Non-pigmented ciliary epithelial cell (primary cell): Measurements from ENCODE around the gene KRTAP1-4.
A peak's percentile ranks its signal among the peaks of the same experiment; 100 is the strongest.
"Not testable (repeated sequence)": the region's sequence is repeated elsewhere in the genome, so short reads cannot be mapped to it uniquely, and the experiment has no call there.

Experiments used
- DNase-seq: peaks from one replicate; pipeline ENCODE4 v3.0.0-alpha.2; 2010; ENCODE audit warnings: low read depth

The KRTAP1-4 gene, protein sequence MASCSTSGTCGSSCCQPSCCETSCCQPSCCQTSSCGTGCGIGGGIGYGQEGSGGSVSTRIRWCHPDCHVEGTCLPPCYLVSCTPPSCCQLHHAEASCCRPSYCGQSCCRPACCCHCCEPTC

DNA sequence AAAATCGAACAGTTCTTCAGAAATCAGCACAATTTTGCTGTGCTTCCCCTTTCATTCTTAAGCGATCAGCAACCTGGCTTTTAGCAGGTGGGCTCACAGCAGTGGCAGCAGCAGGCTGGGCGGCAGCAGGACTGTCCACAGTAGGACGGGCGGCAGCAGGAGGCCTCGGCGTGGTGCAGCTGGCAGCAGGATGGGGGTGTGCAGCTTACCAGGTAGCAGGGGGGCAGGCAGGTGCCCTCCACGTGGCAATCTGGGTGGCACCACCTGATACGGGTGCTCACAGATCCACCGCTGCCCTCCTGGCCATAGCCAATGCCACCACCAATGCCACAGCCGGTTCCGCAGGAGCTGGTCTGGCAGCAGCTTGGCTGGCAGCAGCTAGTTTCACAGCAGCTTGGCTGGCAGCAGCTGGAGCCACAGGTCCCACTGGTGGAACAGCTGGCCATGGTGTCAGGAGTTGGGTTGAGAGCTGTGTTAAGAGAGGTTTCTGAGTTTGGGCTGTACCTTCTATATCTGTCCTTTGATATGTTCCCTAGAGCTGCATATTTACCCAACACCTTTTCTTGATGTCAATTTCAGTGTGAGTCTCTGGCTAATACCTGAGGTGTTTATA, at the start of gene KRTAP1-4:
Gene KRTAP1-4, minus strand, starts transcription at position 563 of the 613 bp plus-strand sequence. Its CDS starts 117 bp downstream, at position 446.
- DNase-seq = no peak

DNA sequence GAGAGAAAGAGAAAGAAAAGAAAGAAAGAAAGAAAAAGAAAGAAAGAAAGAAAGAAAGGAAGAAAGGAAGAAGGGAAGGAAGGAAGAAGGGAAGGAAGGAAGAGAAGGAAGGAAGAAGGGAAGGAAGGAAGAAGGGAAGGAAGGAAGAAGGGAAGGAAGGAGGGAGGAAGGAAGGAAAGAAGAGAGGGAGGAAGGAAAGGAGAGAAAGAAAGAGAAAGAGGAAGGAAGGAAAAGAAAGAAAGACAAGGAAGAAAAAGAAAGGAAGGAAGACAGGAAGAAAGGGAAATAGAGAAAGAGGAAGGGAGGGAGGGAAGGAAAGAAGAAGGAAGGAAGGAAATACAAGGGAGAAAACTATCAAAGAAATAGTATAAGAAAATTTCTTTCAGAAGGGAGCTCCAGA, 46.8 kb upstream of the KRTAP1-4 start:
- no peak for DNase-seq

GRCh38 chr17:41073676-41074075, 43.7 kb upstream of the KRTAP1-4 start:
- DNase-seq = no peak

DNA sequence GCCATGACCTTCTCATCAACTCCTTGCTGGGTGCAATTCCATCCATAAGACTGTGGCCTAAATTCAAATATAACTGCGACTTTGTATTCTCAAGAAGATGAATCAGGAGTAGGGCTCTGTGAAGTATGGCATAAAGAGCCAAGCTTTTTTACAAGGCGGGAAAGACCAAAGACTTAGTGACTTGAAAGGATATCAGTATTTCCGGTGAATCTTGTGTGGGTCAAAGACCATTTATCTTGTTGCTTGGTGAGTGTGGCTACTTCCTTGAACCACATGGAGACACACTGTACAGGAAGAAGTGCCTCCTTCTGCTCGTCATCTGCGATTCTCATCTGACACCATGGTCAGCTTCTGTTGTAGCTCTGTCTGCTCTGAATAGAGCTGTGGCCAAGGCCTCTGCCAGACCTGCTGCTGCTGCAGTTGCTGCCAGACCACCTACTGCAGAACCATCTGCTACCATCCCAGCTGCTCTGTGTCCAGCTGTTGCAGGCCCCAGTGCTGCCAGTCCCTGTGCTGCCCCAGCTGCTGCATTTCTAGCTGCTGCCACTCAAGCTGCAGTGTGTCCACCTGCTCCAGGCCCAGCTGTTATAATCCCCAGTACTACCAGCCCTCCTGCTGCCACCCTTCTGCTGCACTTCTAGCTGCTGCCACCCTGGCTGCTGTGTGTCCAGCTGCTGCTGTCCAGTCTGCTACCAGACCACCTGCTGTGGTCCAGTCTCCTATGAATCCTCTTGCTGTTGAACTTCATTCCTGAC, 41.8 kb upstream of the KRTAP1-4 start:
- no peak for DNase-seq

DNA sequence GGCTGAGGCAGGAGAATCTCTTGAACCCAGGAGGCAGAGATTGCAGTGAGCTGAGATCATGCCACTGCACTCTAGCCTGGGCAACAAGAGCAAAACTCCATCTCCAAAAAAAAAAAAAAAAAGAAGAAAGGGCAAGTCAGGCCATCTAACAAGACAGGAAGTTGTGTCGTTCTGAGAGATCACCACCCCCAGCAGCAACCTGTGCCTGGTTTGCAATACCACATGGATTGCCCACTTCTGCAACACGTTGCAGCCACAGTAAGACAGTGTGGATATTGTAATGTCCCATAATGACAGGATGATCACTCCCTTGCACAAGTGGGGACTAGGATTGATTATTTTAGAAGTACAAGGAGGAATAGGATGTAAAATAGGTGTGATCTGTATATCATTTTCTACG, 39.0 kb upstream of the KRTAP1-4 start:
- no peak for DNase-seq

DNA sequence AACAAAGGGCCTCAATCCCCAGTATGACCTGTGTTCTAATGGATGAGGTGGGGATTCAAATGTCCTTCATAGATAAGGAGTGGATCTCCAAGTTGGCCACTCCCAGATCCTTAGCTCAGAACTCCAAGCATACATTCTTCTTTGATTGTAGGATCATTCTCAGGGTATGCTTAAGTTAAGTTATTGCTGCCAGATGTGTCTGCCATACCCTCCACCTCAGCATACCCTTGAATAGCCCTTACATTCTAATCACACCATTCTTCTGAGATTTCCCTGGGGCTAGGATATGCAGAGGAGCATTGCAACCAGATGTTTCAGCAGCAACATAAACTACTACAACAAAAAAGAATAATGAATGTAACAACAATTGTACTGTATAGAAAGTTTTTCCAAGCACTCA, 37.3 kb upstream of the KRTAP1-4 start:
- DNase-seq = no peak

DNA sequence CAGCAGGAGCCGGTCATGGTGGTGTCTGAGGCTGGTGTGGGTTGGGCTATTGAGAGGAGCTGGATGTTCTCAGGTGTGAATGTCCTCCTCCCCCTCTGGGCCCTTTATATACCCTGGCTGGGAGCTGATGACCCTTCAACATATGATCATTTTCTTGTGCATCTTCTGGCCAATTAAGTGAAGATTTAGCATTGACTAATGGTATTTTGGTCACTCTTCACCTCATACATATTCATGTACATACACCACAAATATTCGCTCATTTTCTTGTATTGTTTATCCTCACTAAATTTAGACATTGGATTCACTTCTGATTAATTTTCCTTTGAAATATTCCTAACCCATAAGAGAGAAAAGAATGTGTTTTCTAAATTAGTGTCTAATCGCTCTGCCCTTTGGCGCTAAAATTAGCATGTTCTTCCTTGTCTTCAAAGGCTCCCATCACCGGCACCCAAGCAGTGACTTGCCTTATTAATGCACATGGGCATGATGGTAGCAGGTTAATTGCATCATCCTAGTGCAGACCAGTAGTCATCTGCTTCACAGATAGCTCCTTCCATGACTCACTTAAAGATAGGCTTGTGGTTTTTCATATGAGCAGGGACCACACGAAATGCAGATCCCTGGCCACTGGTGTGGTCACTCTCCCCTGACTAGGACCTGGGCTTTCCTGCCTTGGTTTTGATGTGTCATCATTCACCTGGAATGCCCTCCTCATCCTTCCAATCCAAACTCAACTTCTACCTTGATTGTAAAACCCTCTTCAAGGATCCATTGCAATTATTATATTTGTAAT, 36.0 kb upstream of the KRTAP1-4 start, which contains the start of gene KRTAP2-4:
Gene KRTAP2-4, minus strand, starts transcription at position 51 of the 796 bp plus-strand sequence. Its CDS starts 34 bp downstream, at position 17.
- peak; percentile 79 for DNase-seq

DNA sequence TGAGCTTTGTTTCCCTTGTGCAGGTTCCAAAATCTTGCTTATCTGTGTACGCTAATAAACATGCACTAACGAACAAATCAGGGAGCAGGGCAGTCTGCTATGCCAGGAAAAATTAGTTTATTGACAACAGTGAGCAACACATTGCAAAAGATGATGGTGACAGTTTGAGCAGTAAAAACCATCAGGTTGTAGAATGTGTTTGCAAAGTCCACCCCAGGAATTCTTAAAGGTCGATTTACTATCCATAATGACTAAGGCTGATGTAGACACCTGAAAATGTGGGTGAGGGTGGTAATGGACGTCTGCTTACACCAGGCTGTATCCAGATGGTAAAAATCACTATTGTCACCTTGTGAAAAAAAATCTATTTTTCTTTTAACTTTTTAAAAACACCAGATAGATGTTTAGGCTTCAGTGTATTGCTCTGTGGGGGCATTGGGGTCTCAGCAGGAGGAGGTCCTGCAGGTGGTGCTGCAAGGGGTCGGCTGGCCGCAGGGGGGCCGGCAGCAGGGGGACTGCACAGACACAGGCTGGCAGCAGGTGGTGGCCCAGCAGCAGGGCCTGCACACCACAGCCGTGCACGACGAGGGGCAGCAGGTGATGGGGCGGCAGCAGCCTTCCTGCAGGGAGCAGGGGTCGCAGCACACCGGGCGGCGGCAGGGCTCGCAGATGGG, 35.2 kb upstream of the KRTAP1-4 start:
- not testable (repeated sequence) for DNase-seq

DNA sequence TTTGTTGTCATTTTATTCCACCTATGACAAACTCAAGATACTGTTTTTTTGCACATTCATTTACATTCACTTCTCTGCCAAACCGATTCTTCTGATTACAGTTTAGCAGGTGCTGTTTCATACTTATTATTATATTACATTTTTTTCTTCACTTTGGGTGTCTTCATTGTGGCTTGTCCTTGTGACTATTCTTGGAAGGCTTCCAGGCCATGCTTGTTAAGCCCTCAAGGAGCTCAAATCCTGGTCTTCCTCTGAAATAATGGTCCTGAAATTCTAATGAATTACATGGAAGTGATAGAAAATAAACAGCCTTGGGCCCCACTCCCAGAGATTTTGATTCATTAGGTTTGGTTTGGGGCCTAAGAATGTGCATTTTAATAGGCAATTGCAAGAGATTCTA, 34.3 kb upstream of the KRTAP1-4 start:
- no peak for DNase-seq

DNA sequence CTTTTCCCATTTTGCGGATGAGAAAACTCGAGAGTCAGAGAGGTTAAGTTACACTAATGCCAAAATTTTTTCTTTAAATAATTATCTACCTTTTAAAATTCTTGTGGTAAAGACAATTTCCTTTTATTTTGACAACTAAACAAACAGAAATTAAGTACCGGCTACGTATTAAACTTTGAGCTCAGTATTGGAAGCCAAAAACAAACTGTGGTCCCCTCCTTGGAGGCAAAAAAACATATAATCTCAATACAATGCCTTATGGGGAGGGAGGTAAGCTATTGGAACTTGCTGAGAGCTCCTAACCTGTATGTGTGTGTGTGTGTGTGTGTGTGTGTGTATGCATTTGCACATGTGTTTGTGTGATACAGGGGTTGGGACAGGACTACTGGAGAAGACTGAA, 33.5 kb upstream of the KRTAP1-4 start:
- no peak for DNase-seq

GRCh38 chr17:41061964-41062363, 32.0 kb upstream of the KRTAP1-4 start:
- peak; percentile 93 for DNase-seq

- peak; percentile 92 for DNase-seq
Measured at GRCh38 chr17:41060052-41060604, 30.1 kb upstream of the KRTAP1-4 start, which contains the start of gene KRTAP2-3. Gene KRTAP2-3, minus strand, starts transcription at chr17:41060114. Its CDS starts 64 bp downstream, at chr17:41060050.

- DNase-seq = peak; percentile 86
Measured at GRCh38 chr17:41059276-41060051, 29.5 kb upstream of the KRTAP1-4 start.

DNA sequence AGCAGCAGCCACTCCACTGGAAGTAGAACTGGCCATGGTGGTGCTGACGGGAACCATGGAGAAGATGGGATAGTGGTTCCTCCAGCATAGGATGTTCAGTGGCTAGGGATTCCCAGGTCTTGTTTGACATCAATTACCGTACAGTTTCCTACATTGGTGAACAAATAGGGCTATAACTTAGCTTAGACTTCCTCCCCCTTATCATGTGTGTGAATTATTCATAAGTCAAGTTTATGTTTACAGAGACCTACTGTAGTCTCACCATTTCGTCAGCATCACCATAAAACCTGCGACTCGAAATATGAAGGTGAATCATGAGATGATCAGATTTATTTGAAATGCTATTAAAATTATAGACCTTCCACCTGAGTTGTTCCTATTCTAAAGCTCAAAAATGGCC, 28.7 kb upstream of the KRTAP1-4 start:
- no peak for DNase-seq

- DNase-seq = no peak
Measured at GRCh38 chr17:41057547-41057946, 27.6 kb upstream of the KRTAP1-4 start.

GRCh38 chr17:41055130-41055529, 25.1 kb upstream of the KRTAP1-4 start, which contains the start of gene KRTAP2-2:
Gene KRTAP2-2, minus strand, starts transcription at chr17:41055230. Its CDS starts 19 bp downstream, at chr17:41055211.
- not testable (repeated sequence) for DNase-seq

DNA sequence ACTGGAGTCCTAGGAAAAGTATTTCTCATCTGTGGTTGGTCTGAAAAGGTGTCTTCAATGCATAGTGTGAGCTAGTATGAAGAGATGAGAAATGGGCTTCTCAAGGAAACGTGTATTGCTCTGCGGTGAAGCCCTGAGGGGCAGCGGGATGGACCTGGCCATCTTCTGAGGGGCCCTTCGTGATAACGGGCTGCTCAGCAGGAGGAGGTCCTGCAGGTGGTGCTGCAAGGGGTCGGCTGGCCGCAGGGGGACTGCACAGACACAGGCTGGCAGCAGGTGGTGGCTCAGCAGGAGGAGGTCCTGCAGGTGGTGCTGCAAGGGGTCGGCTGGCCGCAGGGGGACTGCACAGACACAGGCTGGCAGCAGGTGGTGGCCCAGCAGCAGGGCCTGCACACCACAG, 24.6 kb upstream of the KRTAP1-4 start:
- not testable (repeated sequence) for DNase-seq

GRCh38 chr17:41054025-41054424, 24.0 kb upstream of the KRTAP1-4 start:
- no peak for DNase-seq

DNA sequence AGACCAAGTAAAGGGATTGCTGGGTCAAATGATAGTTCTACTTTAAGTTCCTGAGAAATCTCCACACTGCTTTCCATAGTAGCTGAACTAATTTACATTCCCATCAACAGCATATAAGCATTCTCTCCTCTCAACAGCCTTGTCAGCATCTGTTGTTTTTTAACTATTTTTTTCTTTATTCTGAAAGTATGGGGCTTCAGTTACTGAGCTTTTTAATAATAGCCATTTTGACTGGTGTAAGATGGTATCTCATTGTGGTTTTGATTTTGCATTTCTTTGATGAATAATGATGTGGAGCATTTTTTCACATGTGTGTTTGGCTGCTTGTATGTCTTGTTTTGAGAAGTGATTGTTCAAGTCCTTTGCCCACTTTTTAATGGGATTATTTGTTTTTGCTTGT, 22.6 kb upstream of the KRTAP1-4 start:
- no peak for DNase-seq

- DNase-seq = peak; percentile 67
Measured at GRCh38 chr17:41049110-41049509, 19.1 kb upstream of the KRTAP1-4 start.
